Measurements from ENCODE around the gene STMP1. TPM values are rescaled to one million over a fixed set of nuclear protein-coding genes. Genes with fewer than 3 reads are reported as not detected.

The STMP1 gene
- total RNA-seq, 1 donor from 2014 or later: 58.9 TPM

DNA sequence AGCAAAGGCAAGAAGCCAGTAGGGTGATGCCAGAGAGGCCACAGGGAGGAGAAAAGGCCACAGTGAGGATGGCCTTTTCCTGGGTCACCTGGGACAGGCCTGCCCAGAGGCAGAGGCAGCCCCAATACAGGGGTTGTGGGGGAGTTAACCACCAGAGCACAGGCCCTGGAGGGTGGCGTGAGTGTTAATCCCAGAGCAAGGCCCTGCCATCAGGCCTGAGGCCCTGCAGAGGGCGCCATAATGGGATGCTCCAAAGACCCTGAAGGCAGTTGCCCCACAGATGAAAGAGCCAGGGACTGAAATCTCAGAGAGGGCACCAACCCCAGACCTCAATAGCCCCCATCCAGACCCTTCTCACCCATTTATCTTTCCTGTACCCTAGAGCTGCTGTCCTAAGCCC, 41.8 kb downstream of the STMP1 start:
- no peak for DNase-seq (ENCODE audit: low read depth, low spot score)
- Mint-ChIP-seq H3K27ac (ENCODE audit: unreplicated experiment) (no peak overlapping the region), H3K4me3 (no peak overlapping the region), H3K27me3 (ENCODE audit: low read depth) (no peaks in the 10 kb centered on the region), H3K36me3 (ENCODE audit: low read depth) (peaks cover 4% of the 10 kb centered on the region), H3K4me1 (no peaks in the 10 kb centered on the region), H3K9me3 (no peaks in the 10 kb centered on the region)
- no peak for TF ChIP-seq CTCF (conservative IDR thresholded peaks at IDR 0.05)

DNA sequence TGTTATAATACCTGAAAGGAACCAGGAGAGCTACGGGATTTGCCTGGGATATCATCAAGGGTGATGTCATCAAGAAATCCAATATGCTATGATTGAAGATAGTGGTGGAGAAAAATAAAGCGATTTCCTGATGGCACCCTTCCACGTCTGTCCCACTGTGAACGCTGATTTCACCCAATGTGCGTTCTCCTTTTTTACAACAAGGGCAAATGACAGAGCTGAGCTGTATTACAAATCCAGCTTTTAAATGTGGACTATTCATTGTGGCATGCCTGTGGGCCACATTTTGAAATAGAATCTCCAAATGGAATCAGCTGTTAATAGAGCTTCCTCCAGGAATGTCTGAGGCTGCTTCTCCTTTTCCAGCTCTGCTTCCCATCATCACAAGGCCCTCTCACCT, 42.4 kb downstream of the STMP1 start:
- H3K4me3 Mint-ChIP-seq: no peak overlapping the region
- H3K27me3 Mint-ChIP-seq (ENCODE audit: low read depth): no peaks in the 10 kb centered on the region
- no peak for DNase-seq (ENCODE audit: low read depth, low spot score)
- TF ChIP-seq CTCF (conservative IDR thresholded peaks at IDR 0.05): no peak
- H3K9me3 Mint-ChIP-seq: no peaks in the 10 kb centered on the region
- no peaks in the 10 kb centered on the region for H3K4me1 Mint-ChIP-seq
- H3K36me3 Mint-ChIP-seq (ENCODE audit: low read depth): peaks cover 4% of the 10 kb centered on the region
- H3K27ac Mint-ChIP-seq (ENCODE audit: unreplicated experiment): no peak overlapping the region

- no peaks in the 10 kb centered on the region for H3K27me3 Mint-ChIP-seq (ENCODE audit: low read depth)
- H3K27ac Mint-ChIP-seq (ENCODE audit: unreplicated experiment): no peak overlapping the region
- DNase-seq (ENCODE audit: low read depth, low spot score): no peak
- no peaks in the 10 kb centered on the region for H3K9me3 Mint-ChIP-seq
- H3K4me1 Mint-ChIP-seq: no peaks in the 10 kb centered on the region
- no peaks in the 10 kb centered on the region for H3K36me3 Mint-ChIP-seq (ENCODE audit: low read depth)
- H3K4me3 Mint-ChIP-seq: no peak overlapping the region
- TF ChIP-seq CTCF (conservative IDR thresholded peaks at IDR 0.05): no peak
Observed at GRCh38 chr7:135706038-135706742, 43.9 kb downstream of the STMP1 start.

GRCh38 chr7:135706858-135707569, 44.7 kb downstream of the STMP1 start:
- no peak for TF ChIP-seq CTCF (conservative IDR thresholded peaks at IDR 0.05)
- no peak for DNase-seq (ENCODE audit: low read depth, low spot score)
- no peaks in the 10 kb centered on the region for H3K36me3 Mint-ChIP-seq (ENCODE audit: low read depth)
- no peaks in the 10 kb centered on the region for H3K9me3 Mint-ChIP-seq
- no peaks in the 10 kb centered on the region for H3K27me3 Mint-ChIP-seq (ENCODE audit: low read depth)
- no peak overlapping the region for H3K4me3 Mint-ChIP-seq
- peak overlapping the region; percentile 29 for H3K27ac Mint-ChIP-seq (ENCODE audit: unreplicated experiment)
- no peaks in the 10 kb centered on the region for H3K4me1 Mint-ChIP-seq

DNA sequence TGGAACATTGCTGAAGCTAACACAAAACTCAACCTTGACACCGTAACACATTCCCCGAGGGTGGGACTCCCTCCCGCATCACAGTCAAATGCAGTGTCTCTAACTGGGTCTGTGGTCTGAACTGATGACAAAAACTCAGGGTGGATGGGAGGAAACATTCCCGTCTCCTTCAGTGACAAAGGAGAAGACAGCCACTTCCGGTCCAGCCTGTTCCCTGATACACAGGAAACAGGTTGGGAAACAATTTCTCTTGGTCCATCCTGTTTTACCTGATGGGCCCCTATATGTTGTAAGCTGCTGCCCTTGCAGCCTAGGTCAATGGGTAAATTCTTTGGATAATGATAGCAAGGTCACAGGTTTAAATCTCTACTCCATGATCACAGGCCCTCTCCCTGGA, 45.3 kb downstream of the STMP1 start:
- no peak for TF ChIP-seq CTCF (conservative IDR thresholded peaks at IDR 0.05)
- no peak for DNase-seq (ENCODE audit: low read depth, low spot score)
- Mint-ChIP-seq H3K4me1 (no peaks in the 10 kb centered on the region), H3K9me3 (no peaks in the 10 kb centered on the region), H3K4me3 (no peak overlapping the region), H3K36me3 (ENCODE audit: low read depth) (no peaks in the 10 kb centered on the region), H3K27ac (ENCODE audit: unreplicated experiment) (no peak overlapping the region), H3K27me3 (ENCODE audit: low read depth) (no peaks in the 10 kb centered on the region)
